ENCODE data around the gene THBD.

GRCh38 chr20:23028392-23028791 is 21.1 kb downstream of the THBD start:
- TF ChIP-seq CTCF (IDR thresholded peaks at IDR 0.05) = no peak
- TF ChIP-seq POLR2A (IDR thresholded peaks at IDR 0.05) = no peak
